AG04449 (cell line): ENCODE data around the gene ARL6IP4.

ENCODE experiments used
- CTCF ChIA-PET: fragments of 350-600 bp; formaldehyde crosslinking; extraction: SDS; loops from one replicate; lab custom pipeline; 2021; ENCODE audit warnings: antibody characterized with exemption; lab: Yijun Ruan, JAX
- POLR2A ChIA-PET: fragments of 400-600, 350-600 bp; formaldehyde crosslinking; extraction: SDS; loops from one replicate; lab custom pipeline; 2020; ENCODE audit warnings: antibody characterized with exemption, inconsistent platforms; lab: Yijun Ruan, JAX
- DNase-seq: peaks from one replicate; pipeline ENCODE4 v3.0.0-alpha.2; 2010; ENCODE audit warnings: low read depth, low spot score
- H3K4me3 ChIP-seq: 2 replicates; pipeline ENCODE4 v1.5.1; 2011; ENCODE audit warnings: low read depth, mild to moderate bottlenecking, control low read depth, low read length
- TF ChIP-seq, protein P1 (sequence below): IDR thresholded peaks from one replicate; pipeline ENCODE4 v1.5.1; 2011; ENCODE audit warnings: mild to moderate bottlenecking, moderate library complexity, low read length, control low read depth, inconsistent platforms; ENCODE audit not compliant: insufficient read depth; ENCODE audit errors: missing control alignments

ARL6IP4 gene

DNA sequence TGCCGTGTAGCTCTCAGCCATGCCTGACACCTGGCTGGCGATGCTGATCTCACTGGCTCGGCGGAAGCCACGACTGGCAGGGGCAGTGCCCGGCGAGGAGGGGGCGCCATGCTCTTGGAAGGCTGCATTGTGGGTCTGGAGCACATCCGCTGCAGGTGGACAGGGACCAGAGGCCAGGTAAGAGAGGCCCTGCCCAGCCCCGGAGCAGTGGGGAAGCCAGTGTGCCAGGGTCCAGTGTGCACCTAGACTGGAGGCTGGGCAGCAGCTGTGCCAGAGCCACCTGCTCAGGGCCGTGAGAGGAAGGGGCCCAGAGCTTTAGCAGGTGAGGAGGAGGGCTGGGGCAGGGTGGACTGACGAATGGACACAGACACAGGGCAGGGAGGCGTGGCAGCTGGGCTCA lies 10.1 kb downstream of the ARL6IP4 start:
- CTCF ChIA-PET: interaction anchor here (1.1 to 6.0 kb wide), 3 partner anchors 9 to 247 kb away, joined by 3 to 27 read pairs (median 3); no protein-coding TSS in a partner anchor
- POLR2A ChIA-PET: interaction anchor here (0.9 to 1.5 kb wide), 2 partner anchors 11 to 242 kb away, joined by 5 read pairs; partner anchors contain the start of genes ARL6IP4, MPHOSPH9 and MTRFR
- DNase-seq: no peak
- TF ChIP-seq, protein P1, sequence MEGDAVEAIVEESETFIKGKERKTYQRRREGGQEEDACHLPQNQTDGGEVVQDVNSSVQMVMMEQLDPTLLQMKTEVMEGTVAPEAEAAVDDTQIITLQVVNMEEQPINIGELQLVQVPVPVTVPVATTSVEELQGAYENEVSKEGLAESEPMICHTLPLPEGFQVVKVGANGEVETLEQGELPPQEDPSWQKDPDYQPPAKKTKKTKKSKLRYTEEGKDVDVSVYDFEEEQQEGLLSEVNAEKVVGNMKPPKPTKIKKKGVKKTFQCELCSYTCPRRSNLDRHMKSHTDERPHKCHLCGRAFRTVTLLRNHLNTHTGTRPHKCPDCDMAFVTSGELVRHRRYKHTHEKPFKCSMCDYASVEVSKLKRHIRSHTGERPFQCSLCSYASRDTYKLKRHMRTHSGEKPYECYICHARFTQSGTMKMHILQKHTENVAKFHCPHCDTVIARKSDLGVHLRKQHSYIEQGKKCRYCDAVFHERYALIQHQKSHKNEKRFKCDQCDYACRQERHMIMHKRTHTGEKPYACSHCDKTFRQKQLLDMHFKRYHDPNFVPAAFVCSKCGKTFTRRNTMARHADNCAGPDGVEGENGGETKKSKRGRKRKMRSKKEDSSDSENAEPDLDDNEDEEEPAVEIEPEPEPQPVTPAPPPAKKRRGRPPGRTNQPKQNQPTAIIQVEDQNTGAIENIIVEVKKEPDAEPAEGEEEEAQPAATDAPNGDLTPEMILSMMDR: no peak
- no peak overlapping the region for H3K4me3 ChIP-seq

DNA sequence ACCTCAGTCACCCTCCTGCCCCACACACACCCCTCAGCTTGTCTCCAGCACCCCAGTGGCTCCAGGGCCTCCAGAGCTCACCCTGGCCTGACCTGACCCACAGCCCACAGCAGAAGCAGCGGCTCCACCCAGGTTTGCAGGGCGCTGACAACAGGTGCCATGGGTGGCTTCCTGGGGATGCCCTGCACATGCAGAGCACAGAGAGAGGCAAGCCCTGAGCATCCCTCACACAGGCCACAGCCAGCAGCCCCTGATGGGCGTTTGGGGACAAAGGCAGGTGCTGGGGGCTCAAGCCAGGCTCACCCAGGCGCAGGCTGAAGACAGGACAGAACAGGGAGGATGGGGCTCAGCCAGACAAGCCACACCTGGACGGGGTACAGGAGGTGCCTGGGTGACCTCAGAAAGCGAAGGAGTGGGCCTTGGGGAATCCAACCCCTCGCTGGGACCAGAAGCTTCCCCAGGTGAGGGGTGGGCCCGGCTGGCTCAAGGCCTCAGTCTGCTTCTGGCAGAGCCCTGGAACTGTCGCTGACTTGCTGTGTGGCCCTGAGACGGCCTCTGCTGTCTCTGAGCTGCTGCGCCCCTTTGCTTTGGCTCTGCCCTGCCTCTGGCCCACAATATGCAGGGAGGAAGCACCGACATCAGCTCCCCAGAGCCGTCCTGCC lies 10.6 kb downstream of the ARL6IP4 start:
- ChIA-PET POLR2A (no interaction called here), CTCF (interaction anchor here (1.1 to 6.0 kb wide), 2 partner anchors 241 to 246 kb away, joined by 3 to 27 read pairs; no protein-coding TSS in a partner anchor)
- TF ChIP-seq, protein P1: no peak
- DNase-seq: no peak
- H3K4me3 ChIP-seq: no peak overlapping the region

DNA sequence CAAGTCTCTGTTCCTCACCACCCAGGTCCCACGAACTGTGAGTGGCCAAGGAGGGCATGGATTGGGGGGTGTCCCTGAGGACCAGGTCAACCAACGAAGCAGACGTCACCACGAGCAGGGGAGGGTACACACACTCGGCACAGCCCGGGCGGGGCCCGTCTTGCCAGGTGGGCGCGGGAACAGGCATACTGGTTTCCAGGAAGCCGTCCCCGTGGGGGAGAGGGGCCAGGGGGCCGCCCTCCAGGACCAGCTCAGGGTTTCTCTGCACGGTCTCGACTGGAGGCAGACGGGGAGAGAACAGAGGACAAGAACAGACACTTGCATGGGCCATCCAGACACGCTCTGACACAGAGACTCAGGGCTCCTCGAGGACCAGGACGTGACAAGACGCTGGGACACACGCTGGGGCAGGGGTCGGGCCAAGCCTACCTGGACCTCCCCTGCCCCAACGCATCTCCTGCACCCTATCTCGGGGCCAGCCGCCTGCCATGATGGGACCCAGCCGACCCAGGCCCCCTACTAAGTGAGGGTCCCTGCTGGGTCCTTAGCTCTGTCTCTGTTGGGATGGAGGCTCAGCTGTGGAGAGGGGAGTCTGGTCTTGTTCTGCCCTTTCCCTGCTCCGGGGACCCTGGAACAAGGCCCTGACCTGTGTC lies 11.3 kb downstream of the ARL6IP4 start:
- H3K4me3 ChIP-seq: no peak overlapping the region
- ChIA-PET POLR2A (no interaction called here), CTCF (interaction anchor here (1.1 kb wide), 1 partner anchor 240 kb away, joined by 3 read pairs; no protein-coding TSS in a partner anchor)
- no peak for DNase-seq
- TF ChIP-seq, protein P1: no peak

DNA sequence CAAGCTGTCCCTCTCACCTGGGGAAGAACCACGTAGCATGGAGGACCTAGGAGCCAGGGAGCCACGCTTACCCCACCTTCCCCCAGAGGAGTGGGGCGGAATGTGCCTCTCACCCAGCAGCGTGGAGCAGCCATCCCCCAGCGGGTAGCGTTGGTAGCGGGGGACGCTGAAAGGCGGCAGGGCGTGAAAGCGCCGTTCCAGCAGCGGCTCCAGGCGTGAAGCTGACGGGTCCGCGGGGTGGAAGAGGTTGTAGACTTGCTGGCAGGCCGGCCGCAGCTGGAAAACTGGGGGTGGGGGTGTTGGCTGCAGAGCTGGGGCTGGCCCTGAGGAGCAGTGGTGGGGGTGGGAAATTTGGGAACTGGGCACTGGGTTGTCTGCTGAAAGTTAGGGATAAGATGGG lies 11.9 kb downstream of the ARL6IP4 start:
- ChIA-PET POLR2A (no interaction called here), CTCF (no interaction called here)
- DNase-seq: no peak
- H3K4me3 ChIP-seq: no peak overlapping the region
- TF ChIP-seq, protein P1: no peak

DNA sequence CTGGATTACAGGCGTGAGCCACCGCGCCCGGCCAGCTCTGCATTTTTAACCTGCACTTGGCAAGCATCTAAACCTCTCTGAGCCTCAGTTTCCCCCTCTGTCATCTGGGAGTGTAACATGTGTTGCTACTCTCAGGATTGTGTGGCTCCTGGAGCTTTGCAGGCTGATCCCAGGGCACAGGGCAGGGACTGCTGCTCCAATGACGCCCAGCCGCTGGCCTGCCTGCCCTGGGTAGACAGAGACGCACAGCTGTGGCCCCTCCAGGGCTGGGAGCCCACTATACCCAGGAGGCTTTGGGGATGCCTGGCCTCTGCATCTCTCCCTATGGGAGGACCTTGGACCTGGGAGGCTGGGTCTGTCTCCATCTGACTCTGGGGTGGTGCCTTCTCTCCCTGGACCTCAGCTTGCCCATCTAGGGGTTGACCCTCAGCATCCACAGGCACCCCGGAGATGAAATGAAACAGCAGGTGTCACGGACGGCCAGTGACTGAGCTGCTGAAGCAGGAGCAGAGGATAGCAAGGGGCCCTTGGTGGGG lies 13.7 kb downstream of the ARL6IP4 start:
- no peak overlapping the region for H3K4me3 ChIP-seq
- no peak for DNase-seq
- POLR2A ChIA-PET: interaction anchor here (0.7 kb wide), 1 partner anchor 239 kb away, joined by 4 read pairs; the partner anchor contains the start of genes MPHOSPH9 and MTRFR
- CTCF ChIA-PET: interaction anchor here (1.4 kb wide), 1 partner anchor 244 kb away, joined by 3 read pairs; no protein-coding TSS in a partner anchor
- TF ChIP-seq, protein P1: no peak
